Heart right ventricle (tissue), 16 donors: ENCODE results near the gene PLXND1. TPM values are rescaled to one million over a fixed set of nuclear protein-coding genes. Genes with fewer than 3 reads are reported as not detected.

ENCODE experiments used
- ATAC-seq, 8 donors: fragments of 200-7000 bp; cut with Tn5 transposase; one replicate each; pipeline ENCODE4 v1.9.1; 2020; ENCODE audit warnings: mild to moderate bottlenecking in 8 of 8, moderate library complexity in 8 of 8, moderate number of reproducible peaks in 1 of 8
- DNase-seq, 2 donors: peaks; one replicate each; pipeline ENCODE4 v3.0.0-alpha.2; 2020
- H3K27ac ChIP-seq, 10 donors: fragments of 200-600 bp; sonication (generic) in 2 of 10; one replicate each; pipeline versions ENCODE4 v1.5.0 to v1.8.0; 2020 to 2022; ENCODE audit warnings: mild to moderate bottlenecking in 3 of 10
- H3K27me3 ChIP-seq, 7 donors: fragments of 200-600 bp; one replicate each; pipeline ENCODE4 v1.8.0; 2021 to 2022; ENCODE audit warnings: mild to moderate bottlenecking in 2 of 7
- H3K36me3 ChIP-seq, 9 donors: fragments of 200-600 bp; sonication (generic) in 1 of 9; one replicate each; pipeline versions ENCODE4 v1.5.0 to v1.8.0; 2020 to 2022; ENCODE audit warnings: mild to moderate bottlenecking in 2 of 9
- H3K4me1 ChIP-seq, 9 donors: fragments of 200-600 bp; sonication (generic) in 1 of 9; one replicate each; pipeline versions ENCODE4 v1.5.0 to v1.8.0; 2020 to 2022; ENCODE audit warnings: mild to moderate bottlenecking in 4 of 9
- H3K4me3 ChIP-seq, 10 donors: fragments of 200-600 bp; sonication (generic) in 2 of 10; one replicate each; pipeline versions ENCODE4 v1.5.0 to v1.8.0; 2020 to 2022; ENCODE audit warnings: mild to moderate bottlenecking in 7 of 10, moderate library complexity in 2 of 10
- H3K9me3 ChIP-seq, 11 donors: fragments of 200-600 bp in 10 of 11; sonication (generic) in 2 of 11; one replicate each; pipeline versions ENCODE4 v1.5.0 to v1.8.0; 2013 to 2022; ENCODE audit warnings: mild to moderate bottlenecking in 2 of 11, control low read depth in 1 of 11, moderate library complexity in 1 of 11
- CTCF ChIP-seq, 9 donors: fragments of 200-600 bp; sonication (generic) in 2 of 9; IDR thresholded peaks; one replicate each; pipeline versions ENCODE4 v1.5.0 to v1.8.0; 2021 to 2022; ENCODE audit warnings: antibody characterized with exemption in 9 of 9, mild to moderate bottlenecking in 5 of 9, moderate library complexity in 1 of 9
- WGBS, 2 donors: extraction: QIAGEN DNeasy Blood & Tissue Kit; methylation state at CpG; one replicate each; pipeline ENCODE4 v1.1.7; 2013; ENCODE audit warnings: inconsistent platforms in 1 of 2; 5-methylcytosine and 5-hydroxymethylcytosine counted together
- intact Hi-C, 10 donors: fragments of 100-400 bp; cut with DNase I; formaldehyde crosslinking; loops; one replicate each; pipeline versions ENCODE4 v1.11.1 to v1.14.2; 2022
- polyA plus RNA-seq, 2 donors: library from polyadenylated mRNA; stranded (reverse); fragments of 200-250 nt; gene quantifications; one replicate each; pipeline ENCODE4 v1.2.3, GENCODE V29; 2013
- total RNA-seq, 10 donors: library from RNA; stranded (reverse); fragmentation: NEBNext Ultra II Directional in 3 of 10; extraction: Animal tissue kit (Norgen Biotek cat#: 25700) in 3 of 10; gene quantifications; one replicate each; pipeline versions ENCODE4 v1.2.1 to v1.2.4, GENCODE V29; 2021 to 2023
- donor health status: Arrhythmogenic right ventricular cardiomyopathy.
- donor health status: ischemic (EF 13 %, LVEDD 7.1; RV severe dilation, severe dysfunction).
- donor health status: healthy with polysubstance abuse.
- donor health status: DM: no; HTN: yes; CAD: no.
- donor health status: DM: no; HTN: no; CAD: no.
- donor health status: ischemic (EF 25% LVEDD 6.9; RV normal size, moderate dysfunction).
- donor health status: ischemic (EF 25% LVEDD 5.7; RV mildly dilated, moderate dysfunction).
- donor health status: healthy.
- donor health status: DM: yes; HTN: yes; CAD: no.
- donor health status: Ischemic cardiomyopathy.
- donor health status: ischemic (EF 35%, LVEDD 5.7; RV mildly dilated, moderate dysfunction).
- donor health status: nonischemic (EF 11% LVEDD 7.7; RV severe dilation, severe dysfunction).
- donor health status: DM: yes; HTN: yes; CAD: no.
- donor health status: PGD.
- donor health status: ischemic (EF 29% LVEDD 5.4; RV normal size, mild dysfunction).
- donor health status: nonischemic (EF 23%, LVEDD 6.1; RV moderate dilation, normal function).

The PLXND1 gene
- total and polyA plus RNA-seq, 12 donors: 40.9 to 169 (median 65.8) TPM

DNA sequence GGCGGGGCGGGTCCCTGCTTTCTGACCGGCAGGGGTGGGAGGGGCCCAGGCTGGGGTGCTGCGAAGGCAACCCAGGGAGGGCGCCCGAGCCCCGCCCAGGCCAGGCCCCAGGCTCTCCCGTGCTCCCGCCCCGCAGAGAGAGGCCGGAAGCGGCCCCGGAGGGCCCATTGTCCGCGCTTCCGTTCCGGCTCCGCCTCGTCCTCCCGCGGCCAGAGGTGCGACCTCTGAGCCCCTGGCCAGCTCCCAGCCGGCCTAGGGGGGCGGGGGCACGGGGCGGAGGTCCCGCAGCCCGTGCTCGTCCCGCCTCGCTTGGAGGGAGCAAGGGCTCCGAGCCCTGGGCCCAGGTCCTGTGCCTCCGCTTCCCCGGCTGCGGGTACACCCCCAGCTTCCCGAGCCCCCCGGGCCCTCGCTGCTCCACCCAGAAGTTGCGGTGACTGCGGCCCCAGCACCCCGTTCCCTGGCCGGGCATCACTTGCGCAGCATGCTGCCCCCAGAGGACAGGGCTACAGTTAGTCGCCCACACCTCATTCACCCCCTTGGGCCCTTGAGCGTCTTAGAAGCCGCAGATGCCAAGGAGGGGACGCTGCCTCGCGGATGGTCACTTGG is 20.4 kb upstream of the PLXND1 start:
- Histone ChIP-seq H3K27ac (peak overlapping the region; percentile 95 to 100 (median 99)), H3K4me1 (peaks cover 34 to 71% (median 59%) of the 10 kb centered on the region in 9 donors), H3K9me3 (no peaks in the 10 kb centered on the region), H3K27me3 (no peaks in the 10 kb centered on the region), H3K4me3 (peak overlapping the region; percentile 26 to 79 (median 66)), H3K36me3 (no peaks in the 10 kb centered on the region)
- TF ChIP-seq CTCF (IDR thresholded peaks at IDR 0.05): peak in 4 of 9 donors; percentile 4 to 28 (median 16)
- ATAC-seq: peak; percentile 83 to 96 (median 89)
- DNase-seq: peak; percentile 95 to 97
- intact Hi-C loops: loop anchor here in 7 of 10 donors (1.0 to 10.0 kb wide), 6 partner anchors 135 to 305 kb away; no protein-coding TSS in a partner anchor
- WGBS, 2 donors: 1 to 2% methylated on average over 48 to 49 of the region's 49 CpGs

DNA sequence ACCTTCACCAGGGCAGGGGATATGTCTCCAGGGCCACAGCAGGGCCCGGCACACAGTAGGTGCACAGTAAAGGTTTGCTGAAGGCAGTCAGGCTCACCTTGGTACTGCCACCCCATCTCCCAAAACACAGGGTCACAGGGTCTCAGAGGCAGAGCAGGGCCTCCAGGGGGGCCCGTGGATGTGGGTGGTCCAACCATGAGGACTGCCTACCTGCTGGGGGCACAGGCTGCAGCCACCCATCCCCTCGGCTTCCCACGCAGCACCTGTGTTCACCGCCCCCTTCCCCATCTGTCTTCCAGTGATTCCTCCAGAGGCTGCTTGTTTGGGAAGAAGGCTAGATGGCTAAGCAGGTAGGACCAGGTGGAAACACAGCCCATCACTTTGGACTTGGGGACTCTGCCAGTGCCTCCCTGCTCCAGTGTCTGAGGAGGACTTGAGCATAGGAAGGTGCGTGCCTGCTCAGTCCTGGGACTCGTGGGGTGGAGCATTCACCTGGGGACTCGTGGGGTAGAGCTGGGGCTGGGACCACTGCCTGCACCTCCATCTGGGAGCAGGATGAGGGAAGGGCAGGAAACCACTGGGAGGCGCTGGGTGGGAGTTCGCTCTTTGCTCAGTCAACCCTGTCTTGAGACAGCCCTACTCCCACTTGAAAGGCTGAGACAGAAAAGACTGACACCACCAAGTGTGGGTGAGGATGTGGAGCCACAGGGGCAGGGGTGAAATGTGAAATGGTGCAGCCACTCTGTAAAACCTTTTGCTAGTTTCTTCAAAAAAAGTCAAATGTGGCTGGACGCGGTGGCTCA is 18.8 kb upstream of the PLXND1 start:
- WGBS, 2 donors: 74 to 75% methylated on average over 12 of the region's 12 CpGs

DNA sequence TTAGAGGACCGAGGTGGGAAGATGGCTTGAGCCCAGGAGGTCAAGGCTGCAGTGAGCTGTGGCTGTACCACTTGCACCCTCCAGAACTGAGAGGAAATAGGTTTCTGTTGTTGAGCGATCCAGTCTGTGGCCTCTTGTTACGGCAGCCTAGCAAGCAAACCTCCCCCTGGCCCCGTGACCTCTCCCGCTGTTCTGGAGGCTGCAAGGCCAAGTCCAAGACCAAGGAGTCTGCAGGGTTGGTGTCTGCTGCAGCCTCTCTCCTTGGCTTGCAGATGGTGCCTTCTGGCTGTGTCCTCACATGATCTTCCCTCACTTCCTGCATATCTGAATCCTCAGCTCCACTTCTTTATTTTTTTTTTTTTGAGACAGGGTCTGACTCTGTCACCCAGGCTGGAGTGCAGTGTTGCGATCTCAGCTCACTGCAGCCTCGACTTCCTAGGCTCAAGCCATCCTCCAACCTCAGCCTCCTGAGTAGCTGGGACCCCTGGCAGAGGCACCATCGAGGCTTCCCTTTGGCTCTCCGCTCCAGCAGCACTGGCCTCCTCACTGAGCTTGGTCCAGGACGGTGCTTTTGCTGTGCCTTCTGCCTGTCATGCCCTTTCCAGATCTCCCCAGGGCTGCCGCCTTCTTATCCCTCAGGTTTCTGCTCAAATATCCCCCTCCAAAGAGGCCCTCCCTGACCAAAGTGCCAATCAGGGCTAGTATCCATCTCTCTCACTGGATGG is 18.0 kb upstream of the PLXND1 start:
- Histone ChIP-seq H3K36me3 (no peaks in the 10 kb centered on the region), H3K27ac (peak overlapping the region; percentile 66 to 100 (median 99)), H3K4me3 (no peak overlapping the region), H3K27me3 (no peaks in the 10 kb centered on the region), H3K4me1 (peaks cover 36 to 94% (median 82%) of the 10 kb centered on the region in 9 donors), H3K9me3 (no peaks in the 10 kb centered on the region)
- ATAC-seq (no peak), DNase-seq (peak; percentile 26 to 59)
- intact Hi-C loops: loop anchor here in 7 of 10 donors (5.0 to 10.0 kb wide), 4 partner anchors 132 to 308 kb away; no protein-coding TSS in a partner anchor
- WGBS, 2 donors: 59 to 68% methylated on average over 11 of the region's 11 CpGs
- no peak for TF ChIP-seq CTCF (IDR thresholded peaks at IDR 0.05)

More for the DNA sequence above, 18.8 kb upstream of the PLXND1 start:
- ATAC-seq (no peak), DNase-seq (peak; percentile 18 to 32)
- Histone ChIP-seq H3K4me1 (peaks cover 34 to 86% (median 75%) of the 10 kb centered on the region in 9 donors), H3K36me3 (no peaks in the 10 kb centered on the region), H3K4me3 (peak overlapping the region in 2 of 10 donors; percentile 65 to 71), H3K9me3 (no peaks in the 10 kb centered on the region), H3K27me3 (no peaks in the 10 kb centered on the region), H3K27ac (peak overlapping the region; percentile 95 to 100 (median 99))
- TF ChIP-seq CTCF (IDR thresholded peaks at IDR 0.05): peak in 5 of 9 donors; percentile 6 to 24 (median 10)
- intact Hi-C loops: loop anchor here in 7 of 10 donors (5.0 to 10.0 kb wide), 4 partner anchors 133 to 307 kb away; no protein-coding TSS in a partner anchor
